PC-9 (cell line): Measurements from ENCODE around the gene C1orf52.

Experiments
- CTCF ChIP-seq: fragments of 200-600 bp; sonication (generic); conservative IDR thresholded peaks from 2 replicates; pipeline ENCODE4 v1.6.1; 2017; ENCODE audit warnings: mixed run types, antibody characterized with exemption, mild to moderate bottlenecking, moderate library complexity
- EZH2 ChIP-seq: fragments of 200-600 bp; sonication (generic); IDR thresholded peaks from 2 replicates; pipeline ENCODE4 v1.8.0; 2017; ENCODE audit warnings: antibody characterized with exemption, low read depth

- TF ChIP-seq CTCF (no peak), EZH2 (no peak)
Measured at GRCh38 chr1:85262985-85263384, 3.5 kb upstream of the C1orf52 start.
